ENCODE measurements around the gene GPSM1.

Gene GPSM1

DNA sequence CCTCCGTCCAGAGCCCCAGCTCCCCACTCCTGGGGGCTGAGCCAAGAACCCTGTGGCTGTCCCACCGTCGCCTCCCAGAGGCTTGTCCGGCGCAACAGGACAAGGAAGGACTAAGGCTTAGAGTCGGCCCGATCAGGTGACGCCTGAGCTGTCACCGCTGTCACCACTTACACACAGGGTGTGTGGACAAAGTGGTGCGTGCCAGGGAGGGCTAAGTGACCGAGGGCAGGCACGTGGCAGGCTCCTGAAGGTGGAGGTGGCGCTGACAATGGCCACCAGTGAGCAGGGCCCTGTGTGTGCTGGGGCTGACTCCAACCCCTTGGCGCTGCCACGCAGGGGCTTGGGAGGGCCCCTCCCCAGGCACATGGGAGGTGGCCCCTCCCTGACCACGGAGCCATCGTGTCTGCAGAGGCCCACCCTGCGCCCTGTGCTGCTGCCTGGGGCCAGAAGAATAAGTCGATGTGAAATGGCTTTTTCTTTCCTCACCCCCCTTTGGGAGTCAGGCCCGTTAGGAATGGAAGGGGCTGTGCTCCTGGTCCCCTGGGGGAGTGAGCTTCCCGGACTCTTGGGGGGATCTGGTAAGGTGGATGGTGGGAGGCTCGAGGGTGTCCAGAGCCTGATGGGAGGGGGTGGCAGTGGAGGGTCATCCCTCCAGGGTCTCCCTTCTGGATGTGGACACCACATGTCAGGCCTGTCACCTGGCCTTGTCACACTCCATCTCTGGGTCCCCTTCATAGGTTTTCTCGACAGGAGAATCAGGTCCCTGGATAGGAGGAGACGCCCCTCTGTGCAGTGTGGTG is 2.6 kb upstream of the GPSM1 start:
- DNase-seq (ENCODE audit: low read depth) = no peak
- no peak overlapping the region for H3K4me3 ChIP-seq (ENCODE audit: control insufficient read depth, low read depth, low read length)
- TF ChIP-seq, protein P1, sequence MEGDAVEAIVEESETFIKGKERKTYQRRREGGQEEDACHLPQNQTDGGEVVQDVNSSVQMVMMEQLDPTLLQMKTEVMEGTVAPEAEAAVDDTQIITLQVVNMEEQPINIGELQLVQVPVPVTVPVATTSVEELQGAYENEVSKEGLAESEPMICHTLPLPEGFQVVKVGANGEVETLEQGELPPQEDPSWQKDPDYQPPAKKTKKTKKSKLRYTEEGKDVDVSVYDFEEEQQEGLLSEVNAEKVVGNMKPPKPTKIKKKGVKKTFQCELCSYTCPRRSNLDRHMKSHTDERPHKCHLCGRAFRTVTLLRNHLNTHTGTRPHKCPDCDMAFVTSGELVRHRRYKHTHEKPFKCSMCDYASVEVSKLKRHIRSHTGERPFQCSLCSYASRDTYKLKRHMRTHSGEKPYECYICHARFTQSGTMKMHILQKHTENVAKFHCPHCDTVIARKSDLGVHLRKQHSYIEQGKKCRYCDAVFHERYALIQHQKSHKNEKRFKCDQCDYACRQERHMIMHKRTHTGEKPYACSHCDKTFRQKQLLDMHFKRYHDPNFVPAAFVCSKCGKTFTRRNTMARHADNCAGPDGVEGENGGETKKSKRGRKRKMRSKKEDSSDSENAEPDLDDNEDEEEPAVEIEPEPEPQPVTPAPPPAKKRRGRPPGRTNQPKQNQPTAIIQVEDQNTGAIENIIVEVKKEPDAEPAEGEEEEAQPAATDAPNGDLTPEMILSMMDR (conservative IDR thresholded peaks at IDR 0.05; ENCODE audit: control insufficient read depth, insufficient read depth, low read depth, low read length) = no peak

DNA sequence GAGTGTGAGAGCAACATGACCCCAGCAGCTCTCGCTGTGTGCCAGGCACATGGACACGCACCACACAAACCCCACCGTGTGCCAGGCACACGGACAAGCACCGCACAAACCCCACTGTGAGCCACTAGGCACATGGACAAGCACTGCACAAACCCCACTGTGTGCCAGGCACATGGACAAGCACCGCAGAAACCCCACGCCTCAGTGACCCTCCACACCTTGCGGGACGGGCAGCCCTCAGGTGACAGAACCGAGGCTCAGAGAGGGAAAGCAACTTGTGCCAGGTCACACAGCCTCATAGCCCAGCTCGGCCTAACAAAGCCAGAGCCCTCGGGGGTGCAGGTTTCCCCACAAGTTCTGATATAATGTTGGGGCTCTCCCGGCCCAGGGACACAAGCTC is 2.0 kb upstream of the GPSM1 start:
- no peak overlapping the region for H3K4me3 ChIP-seq (ENCODE audit: control insufficient read depth, low read depth, low read length)
- no peak for DNase-seq (ENCODE audit: low read depth)
- TF ChIP-seq, protein P1 (conservative IDR thresholded peaks at IDR 0.05; ENCODE audit: control insufficient read depth, insufficient read depth, low read depth, low read length) = no peak

DNA sequence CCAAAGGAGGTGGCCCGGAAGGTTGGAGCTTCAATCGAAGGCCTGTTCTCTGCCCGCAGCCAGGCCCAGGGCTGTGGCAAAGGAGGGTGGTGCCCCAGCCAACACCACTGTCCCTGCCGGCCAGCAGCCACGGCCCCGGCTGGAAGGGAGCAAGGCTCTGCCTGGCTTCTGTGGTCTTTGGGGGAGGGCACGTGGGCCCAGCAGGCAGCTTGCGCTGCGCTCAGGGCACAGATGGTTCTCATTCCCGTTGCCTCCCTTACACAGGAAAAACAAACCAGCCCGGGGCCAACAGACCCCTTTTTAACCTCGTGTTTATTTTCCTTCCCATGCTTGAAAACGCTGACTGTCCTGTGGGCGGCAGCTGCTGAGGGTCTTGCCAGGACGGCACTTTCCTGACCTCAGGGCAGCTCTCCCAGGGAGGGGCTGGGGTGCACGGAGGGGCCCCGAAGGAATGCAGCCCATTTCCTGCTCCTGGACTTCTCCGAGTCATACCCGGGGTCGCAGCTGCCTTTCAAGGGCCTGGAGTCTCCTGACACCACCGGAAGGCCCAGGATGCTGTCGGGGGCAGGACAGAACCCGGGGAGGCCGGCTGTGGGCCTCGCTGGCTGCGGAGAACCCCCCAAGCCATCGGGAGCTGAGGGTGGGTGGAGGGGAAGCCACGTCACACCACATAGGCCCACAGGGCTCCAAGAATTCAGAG is 1.1 kb upstream of the GPSM1 start:
- no peak overlapping the region for H3K4me3 ChIP-seq (ENCODE audit: control insufficient read depth, low read depth, low read length)
- DNase-seq (ENCODE audit: low read depth) = peak; percentile 82

DNA sequence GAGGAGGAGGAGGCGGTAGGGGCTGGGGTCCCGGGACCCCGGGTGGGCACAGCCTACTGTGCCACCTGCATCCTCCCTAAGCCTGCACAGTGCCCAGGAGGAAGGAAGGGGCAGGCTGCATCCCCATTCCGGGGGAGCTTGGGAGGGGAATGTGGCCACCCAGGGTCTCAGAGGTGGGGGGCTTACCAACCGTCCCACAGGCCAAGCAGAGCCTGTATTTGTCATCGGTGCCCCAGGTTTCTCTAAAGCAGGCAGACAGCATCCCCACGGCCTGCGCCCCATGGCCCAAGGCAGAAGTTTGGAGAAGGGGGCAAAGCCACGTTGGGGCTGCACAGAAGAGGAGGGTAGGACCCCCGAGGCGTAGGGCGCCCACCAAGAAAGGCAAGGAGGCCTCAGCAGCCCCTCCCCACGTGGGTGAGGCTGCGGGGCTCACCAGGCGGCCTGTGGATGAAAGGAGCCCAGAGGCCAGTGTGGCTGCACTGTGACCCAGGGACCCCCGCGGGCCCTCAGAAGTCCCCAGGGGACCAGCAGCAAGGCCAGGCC is 507 bp upstream of the GPSM1 start:
- TF ChIP-seq, protein P1 (conservative IDR thresholded peaks at IDR 0.05; ENCODE audit: control insufficient read depth, insufficient read depth, low read depth, low read length) = no peak
- DNase-seq (ENCODE audit: low read depth) = no peak
- H3K4me3 ChIP-seq (ENCODE audit: control insufficient read depth, low read depth, low read length) = peak overlapping the region; percentile 17

More for the DNA sequence above, 1.1 kb upstream of the GPSM1 start:
- TF ChIP-seq, protein P1 (conservative IDR thresholded peaks at IDR 0.05; ENCODE audit: control insufficient read depth, insufficient read depth, low read depth, low read length) = no peak

GRCh38 chr9:136328011-136328621 is 777 bp downstream of the GPSM1 start:
- H3K4me3 ChIP-seq (ENCODE audit: control insufficient read depth, low read depth, low read length) = peak overlapping the region; percentile 77
- DNase-seq (ENCODE audit: low read depth) = no peak
- TF ChIP-seq, protein P1 (conservative IDR thresholded peaks at IDR 0.05; ENCODE audit: control insufficient read depth, insufficient read depth, low read depth, low read length) = no peak

- DNase-seq (ENCODE audit: low read depth) = peak; percentile 54
- peak overlapping the region; percentile 77 for H3K4me3 ChIP-seq (ENCODE audit: control insufficient read depth, low read depth, low read length)
- TF ChIP-seq, protein P1 (conservative IDR thresholded peaks at IDR 0.05; ENCODE audit: control insufficient read depth, insufficient read depth, low read depth, low read length) = no peak
Measured at GRCh38 chr9:136328622-136329041, 1.3 kb downstream of the GPSM1 start.

Data from fibroblast of mammary gland (primary cell).